NCI-H82 (cell line): Measurements from ENCODE around the gene DISC1.
"Not testable (repeated sequence)": the region's sequence is repeated elsewhere in the genome, so short reads cannot be mapped to it uniquely, and the experiment has no call there.

Source experiments
- DNase-seq: peaks from one replicate; lab custom pipeline; 2025; lab: John Stamatoyannopoulos, UW

Gene DISC1

GRCh38 chr1:231893400-231894102, 267.0 kb downstream of the DISC1 start:
- DNase-seq = no peak

GRCh38 chr1:231896806-231897205, 270.2 kb downstream of the DISC1 start:
- DNase-seq = no peak

- no peak for DNase-seq
These were observed 272.5 kb downstream of the DISC1 start for GRCh38 chr1:231899046-231899445.

GRCh38 chr1:231899713-231900435, 273.3 kb downstream of the DISC1 start:
- no peak for DNase-seq

- DNase-seq = no peak
These were observed 277.0 kb downstream of the DISC1 start for GRCh38 chr1:231903586-231904081.

- DNase-seq = not testable (repeated sequence)
These were observed 280.7 kb downstream of the DISC1 start for GRCh38 chr1:231907310-231907709.

GRCh38 chr1:231913493-231913892, 286.9 kb downstream of the DISC1 start:
- DNase-seq = no peak

- no peak for DNase-seq
These were observed 291.8 kb downstream of the DISC1 start for GRCh38 chr1:231918239-231919015.

GRCh38 chr1:231919239-231919885, 292.8 kb downstream of the DISC1 start:
- peak; percentile 87 for DNase-seq

GRCh38 chr1:231919886-231920285, 293.3 kb downstream of the DISC1 start:
- DNase-seq = peak; percentile 97

- DNase-seq = no peak
These were observed 295.2 kb downstream of the DISC1 start for GRCh38 chr1:231921646-231922345.

GRCh38 chr1:231923491-231924041, 297.0 kb downstream of the DISC1 start:
- DNase-seq = no peak

GRCh38 chr1:231924180-231924579, 297.6 kb downstream of the DISC1 start:
- DNase-seq = no peak

GRCh38 chr1:231925864-231926263, 299.3 kb downstream of the DISC1 start:
- no peak for DNase-seq

- no peak for DNase-seq
These were observed 299.8 kb downstream of the DISC1 start for GRCh38 chr1:231926340-231926739.

GRCh38 chr1:231926933-231927332, 300.3 kb downstream of the DISC1 start:
- no peak for DNase-seq

- no peak for DNase-seq
These were observed 300.8 kb downstream of the DISC1 start for GRCh38 chr1:231927431-231927830.

- no peak for DNase-seq
These were observed 302.7 kb downstream of the DISC1 start for GRCh38 chr1:231929311-231929710.

GRCh38 chr1:231930257-231930947, 303.8 kb downstream of the DISC1 start:
- no peak for DNase-seq

GRCh38 chr1:231931146-231931545, 304.6 kb downstream of the DISC1 start:
- no peak for DNase-seq
